ENCODE results near the gene CEP164.

- TF ChIP-seq SPI1 (IDR thresholded peaks at IDR 0.05; ENCODE audit: low read depth, low read length) (no peak), POLR2AphosphoS5 (IDR thresholded peaks at IDR 0.05; ENCODE audit: low read depth, low read length) (no peak), POLR2A (IDR thresholded peaks at IDR 0.05; ENCODE audit: low read depth, low read length) (no peak), TAF1 (IDR thresholded peaks at IDR 0.05; ENCODE audit: low read depth, low read length) (no peak), POU2F2 (IDR thresholded peaks at IDR 0.05; ENCODE audit: low read depth, low read length) (no peak), PAX5 (IDR thresholded peaks at IDR 0.05; ENCODE audit: insufficient read depth, low read length, severe bottlenecking) (no peak)
Observed at GRCh38 chr11:117376517-117376916, 48.9 kb downstream of the CEP164 start.

All from GM12891 (cell line).